ENCODE data around the gene MZB1.
A peak's percentile ranks its signal among the peaks of the same experiment; 100 is the strongest.
"Not testable (repeated sequence)": the region's sequence is repeated elsewhere in the genome, so short reads cannot be mapped to it uniquely, and the experiment has no call there.

MZB1 gene

GRCh38 chr5:139371482-139372435 lies 18.0 kb downstream of the MZB1 start:
- DNase-seq: no peak

- no peak for DNase-seq
Measured at GRCh38 chr5:139369181-139369580, 20.5 kb downstream of the MZB1 start.

GRCh38 chr5:139368613-139369012 lies 21.1 kb downstream of the MZB1 start:
- peak; percentile 25 to 44 for DNase-seq

GRCh38 chr5:139364466-139364865 lies 25.2 kb downstream of the MZB1 start:
- DNase-seq: no peak

GRCh38 chr5:139363937-139364336 lies 25.8 kb downstream of the MZB1 start:
- no peak for DNase-seq

GRCh38 chr5:139361835-139362429 lies 27.8 kb downstream of the MZB1 start:
- no peak for DNase-seq

GRCh38 chr5:139360384-139360783 lies 29.3 kb downstream of the MZB1 start:
- no peak for DNase-seq

GRCh38 chr5:139358064-139358463 lies 31.6 kb downstream of the MZB1 start:
- DNase-seq: no peak

GRCh38 chr5:139355900-139356299 lies 33.8 kb downstream of the MZB1 start:
- DNase-seq: not testable (repeated sequence)

- no peak for DNase-seq
Measured at GRCh38 chr5:139354186-139354585, 35.5 kb downstream of the MZB1 start.

GRCh38 chr5:139347863-139348262 lies 41.9 kb downstream of the MZB1 start:
- not testable (repeated sequence) for DNase-seq

- not testable (repeated sequence) for DNase-seq
Measured at GRCh38 chr5:139345442-139345841, 44.3 kb downstream of the MZB1 start.

- DNase-seq: no peak
Measured at GRCh38 chr5:139344177-139344576, 45.5 kb downstream of the MZB1 start.

- DNase-seq: no peak
Measured at GRCh38 chr5:139343476-139343875, 46.2 kb downstream of the MZB1 start.

- no peak for DNase-seq
Measured at GRCh38 chr5:139342423-139342723, 47.3 kb downstream of the MZB1 start.

GRCh38 chr5:139341689-139342422 lies 47.9 kb downstream of the MZB1 start, which contains the start of gene PAIP2:
Gene PAIP2 (plus strand): TSS chr5:139341854. CDS start chr5:139363785, 21,931 bp downstream.
- DNase-seq: peak; percentile 97 to 98

- peak in 1 of 2 experiments; percentile 46 for DNase-seq
Measured at GRCh38 chr5:139341187-139341688, 48.5 kb downstream of the MZB1 start.

- DNase-seq: no peak
Measured at GRCh38 chr5:139340051-139340450, 49.7 kb downstream of the MZB1 start.
